IMR-90 (cell line): ENCODE measurements around the gene NR6A1. TPM values are rescaled to one million over a fixed set of nuclear protein-coding genes. Genes with fewer than 3 reads are reported as not detected.

Experiments
- ATAC-seq: fragments of 200-7000 bp; cut with Tn5 transposase; 2 replicates; pipeline ENCODE4 v1.9.1; 2020; ENCODE audit warnings: low read depth, mild to moderate bottlenecking, moderate library complexity
- BruUV-seq: library from RNA; stranded (reverse); fragments of 400-500 nt; replicated peaks from 2 replicates; lab custom pipeline; 2021; lab: Mats Ljungman, UMichigan
- CTCF ChIA-PET: fragments of 300-600 bp; formaldehyde crosslinking; extraction: SDS; loops from one replicate; lab custom pipeline; 2021; ENCODE audit warnings: antibody characterized with exemption; lab: Yijun Ruan, JAX
- POLR2A ChIA-PET: fragments of 300-600 bp; sonication (Branson Sonifier 250); formaldehyde crosslinking; loops from one replicate; lab custom pipeline; 2022; ENCODE audit warnings: antibody characterized with exemption; ENCODE audit not compliant: unreplicated experiment; lab: Charles Lee
- DNase-seq: peaks from one replicate; pipeline ENCODE4 v3.0.0; 2013
- H2AFZ ChIP-seq: replicated peaks from 2 replicates; pipeline ENCODE3; 2013; ENCODE audit warnings: low read length, mild to moderate bottlenecking; ENCODE audit not compliant: poor library complexity
- H2AK5ac ChIP-seq: 2 replicates; pipeline ENCODE4 v1.6.1; 2013; ENCODE audit warnings: low read depth, low read length, inconsistent platforms
- H2AK9ac ChIP-seq: replicated peaks from 2 replicates; pipeline ENCODE3; 2013; ENCODE audit warnings: mild to moderate bottlenecking, low read depth, low read length, moderate library complexity; ENCODE audit not compliant: poor library complexity
- H2BK120ac ChIP-seq: 2 replicates; pipeline ENCODE4 v1.6.1; 2013; ENCODE audit warnings: low read depth, low read length, inconsistent platforms
- H2BK15ac ChIP-seq: 3 replicates; pipeline ENCODE4 v1.6.1; 2013; ENCODE audit warnings: low read depth, low read length, inconsistent platforms
- H2BK20ac ChIP-seq: 2 replicates; pipeline ENCODE4 v1.6.1; 2013; ENCODE audit warnings: low read depth, mild to moderate bottlenecking, inconsistent platforms, low read length, moderate library complexity
- H2BK5ac ChIP-seq: 2 replicates; pipeline ENCODE4 v1.6.1; 2013; ENCODE audit warnings: mild to moderate bottlenecking, low read depth, low read length, inconsistent platforms; ENCODE audit not compliant: poor library complexity, severe bottlenecking
- H3K14ac ChIP-seq: replicated peaks from 2 replicates; pipeline ENCODE4 v1.6.1; 2013; ENCODE audit warnings: low read depth, low read length, inconsistent platforms
- H3K18ac ChIP-seq: 2 replicates; pipeline ENCODE4 v1.6.1; 2013; ENCODE audit warnings: low read depth, low read length, control low read depth
- H3K23ac ChIP-seq: 2 replicates; pipeline ENCODE4 v1.6.1; 2013; ENCODE audit warnings: low read depth, low read length, inconsistent platforms
- H3K27ac ChIP-seq: 2 replicates; pipeline ENCODE4 v1.5.1; 2013; ENCODE audit warnings: mild to moderate bottlenecking, control low read depth, low read length; ENCODE audit not compliant: insufficient read depth
- H3K27me3 ChIP-seq: 2 replicates; pipeline ENCODE4 v1.6.1; 2013; ENCODE audit warnings: low read length; ENCODE audit not compliant: control insufficient read depth, insufficient read depth
- H3K36me3 ChIP-seq: 2 replicates; pipeline ENCODE4 v1.6.1; 2013; ENCODE audit warnings: low read length, mixed read lengths; ENCODE audit not compliant: control insufficient read depth, insufficient read depth
- H3K4ac ChIP-seq: 2 replicates; pipeline ENCODE4 v1.6.1; 2013; ENCODE audit warnings: low read depth, low read length, inconsistent platforms
- H3K4me1 ChIP-seq: 2 replicates; pipeline ENCODE4 v1.6.1; 2013; ENCODE audit warnings: low read length, mixed read lengths; ENCODE audit not compliant: control insufficient read depth, insufficient read depth
- H3K4me2 ChIP-seq: 2 replicates; pipeline ENCODE4 v1.6.1; 2013; ENCODE audit warnings: low read depth, mild to moderate bottlenecking, control low read depth, low read length, moderate library complexity
- H3K4me3 ChIP-seq: 2 replicates; pipeline ENCODE4 v1.5.1; 2013; ENCODE audit warnings: low read depth, mild to moderate bottlenecking, control low read depth, low read length, moderate library complexity; ENCODE audit not compliant: insufficient read depth
- H3K56ac ChIP-seq: 2 replicates; pipeline ENCODE4 v1.6.1; 2013; ENCODE audit warnings: low read length, inconsistent platforms; ENCODE audit not compliant: insufficient read depth; ENCODE audit errors: extremely low read depth
- H3K79me1 ChIP-seq, 2 experiments: 2 replicates each; pipeline ENCODE4 v1.6.1; 2013; ENCODE audit warnings: low read length in 2 of 2, inconsistent platforms in 1 of 2, low read depth in 1 of 2
- H3K9ac ChIP-seq: 2 replicates; pipeline ENCODE4 v1.6.1; 2013; ENCODE audit warnings: low read depth, low read length, control low read depth
- H3K9me1 ChIP-seq: 2 replicates; pipeline ENCODE4 v1.6.1; 2013; ENCODE audit warnings: low read length, inconsistent platforms; ENCODE audit not compliant: insufficient read depth
- H3K9me3 ChIP-seq: 2 replicates; pipeline ENCODE4 v1.6.1; 2013; ENCODE audit warnings: low read length; ENCODE audit not compliant: control insufficient read depth, insufficient read depth
- H4K20me1 ChIP-seq: 2 replicates; pipeline ENCODE4 v1.6.1; 2013; ENCODE audit warnings: low read length, inconsistent platforms; ENCODE audit not compliant: insufficient read depth
- H4K5ac ChIP-seq: 2 replicates; pipeline ENCODE4 v1.6.1; 2013; ENCODE audit warnings: mild to moderate bottlenecking, low read depth, low read length, control low read depth
- H4K8ac ChIP-seq, 2 experiments: 2 replicates each; pipeline ENCODE4 v1.6.1; 2013; ENCODE audit warnings: low read depth in 2 of 2, low read length in 2 of 2, control low read depth in 1 of 2, inconsistent platforms in 1 of 2
- H4K91ac ChIP-seq: 2 replicates; pipeline ENCODE4 v1.6.1; 2013; ENCODE audit warnings: low read depth, low read length, inconsistent platforms; ENCODE audit not compliant: insufficient read depth
- BHLHE40 ChIP-seq: fragments of 150-350 bp; IDR thresholded peaks from 2 replicates; pipeline ENCODE4 v1.6.1; 2016; ENCODE audit warnings: mild to moderate bottlenecking, low read depth, low read length
- CEBPB ChIP-seq: IDR thresholded peaks from 2 replicates; pipeline ENCODE4 v1.6.1; 2012; ENCODE audit warnings: low read depth, low read length, improper control_type of control experiment
- CHD1 ChIP-seq: IDR thresholded peaks from 2 replicates; pipeline ENCODE4 v1.6.1; 2012; ENCODE audit warnings: low read depth, low read length, improper control_type of control experiment
- FOS ChIP-seq: fragments of 150-350 bp; IDR thresholded peaks from 2 replicates; pipeline ENCODE4 v1.6.1; 2016; ENCODE audit warnings: low read depth, low read length
- MAFK ChIP-seq: IDR thresholded peaks from 2 replicates; pipeline ENCODE4 v1.6.1; 2012; ENCODE audit warnings: low read depth, low read length, improper control_type of control experiment
- MAZ ChIP-seq: IDR thresholded peaks from 2 replicates; pipeline ENCODE4 v1.6.1; 2012; ENCODE audit warnings: low read depth, mild to moderate bottlenecking, low read length, improper control_type of control experiment, moderate library complexity, borderline replicate concordance
- MXI1 ChIP-seq: IDR thresholded peaks from 2 replicates; pipeline ENCODE4 v1.6.1; 2012; ENCODE audit warnings: low read depth, mild to moderate bottlenecking, low read length, moderate library complexity, borderline replicate concordance
- NFE2L2 ChIP-seq: fragments of 150-350 bp; IDR thresholded peaks from 2 replicates; pipeline ENCODE4 v1.6.1; 2016; ENCODE audit warnings: low read depth, mild to moderate bottlenecking, low read length
- POLR2A ChIP-seq: IDR thresholded peaks from 2 replicates; pipeline ENCODE4 v1.6.1; 2012; ENCODE audit warnings: mild to moderate bottlenecking, low read depth, low read length
- RAD21 ChIP-seq: IDR thresholded peaks from 2 replicates; pipeline ENCODE4 v1.6.1; 2012; ENCODE audit warnings: low read length, improper control_type of control experiment
- RCOR1 ChIP-seq: IDR thresholded peaks from 2 replicates; pipeline ENCODE4 v1.6.1; 2012; ENCODE audit warnings: mild to moderate bottlenecking, low read length, improper control_type of control experiment; ENCODE audit not compliant: insufficient replicate concordance
- RFX5 ChIP-seq: IDR thresholded peaks from 2 replicates; pipeline ENCODE4 v1.8.0; 2012; ENCODE audit warnings: low read depth, mild to moderate bottlenecking, low read length, moderate library complexity
- WGBS, 2 experiments: methylation state at CpG; one replicate each; pipeline versions ENCODE4 v1.1.5 to v1.1.7; 2013; ENCODE audit warnings: missing lambda C conversion rate in 2 of 2; ENCODE audit not compliant: insufficient read length in 1 of 2; ENCODE audit errors: extremely low coverage in 2 of 2; 5-methylcytosine and 5-hydroxymethylcytosine counted together
- dilution Hi-C: fragments of 300-500 bp; cut with HindIII; formaldehyde crosslinking; loops from one replicate; pipeline ENCODE4 v1.14.3; 2018; ENCODE audit warnings: low sequenced_read_pairs; ENCODE audit not compliant: unreplicated experiment
- in situ Hi-C: fragments of 300-500 bp; cut with MboI; formaldehyde crosslinking; loops from 3 replicates; pipeline ENCODE4 v1.14.3; 2019; ENCODE audit warnings: low sequenced_read_pairs, inconsistent platforms, mixed read lengths
- intact Hi-C: fragments of 100-400 bp; cut with micrococcal nuclease; formaldehyde crosslinking; loops from 2 replicates; pipeline ENCODE4 v1.10.0; 2022
- polyA plus RNA-seq, 3 experiments: library from polyadenylated mRNA; depleted of rRNA; stranded (reverse); fragments of >200 nt; gene quantifications; 2 replicates each; pipeline ENCODE4 v1.2.3, GENCODE V29; 2012; ENCODE audit warnings: low replicate concordance in 1 of 3
- total RNA-seq: library from RNA; depleted of rRNA; stranded (reverse); fragments of >200 nt; gene quantifications from 2 replicates; pipeline ENCODE4 v1.2.3, GENCODE V29; 2012
- TF ChIP-seq, protein P1 (sequence below): fragments of 150-350 bp; IDR thresholded peaks from 2 replicates; pipeline ENCODE4 v1.6.1; 2017; ENCODE audit warnings: mild to moderate bottlenecking, antibody characterized with exemption, low read length, low read depth
- TF ChIP-seq, protein P2 (sequence below): fragments of 150-350 bp; IDR thresholded peaks from 2 replicates; pipeline ENCODE4 v1.6.1; 2016; ENCODE audit warnings: low read depth, mild to moderate bottlenecking, low read length, moderate library complexity, borderline replicate concordance
- TF ChIP-seq, protein P3 (sequence below): conservative IDR thresholded peaks from 2 replicates; pipeline ENCODE4 v1.5.1; 2012; ENCODE audit warnings: mild to moderate bottlenecking, low read depth, low read length, improper control_type of control experiment

Gene NR6A1
- total and polyA plus RNA-seq, 2 of the 4 experiments (the other 2 are of a cell fraction) = 0.14 to 0.36 TPM

DNA sequence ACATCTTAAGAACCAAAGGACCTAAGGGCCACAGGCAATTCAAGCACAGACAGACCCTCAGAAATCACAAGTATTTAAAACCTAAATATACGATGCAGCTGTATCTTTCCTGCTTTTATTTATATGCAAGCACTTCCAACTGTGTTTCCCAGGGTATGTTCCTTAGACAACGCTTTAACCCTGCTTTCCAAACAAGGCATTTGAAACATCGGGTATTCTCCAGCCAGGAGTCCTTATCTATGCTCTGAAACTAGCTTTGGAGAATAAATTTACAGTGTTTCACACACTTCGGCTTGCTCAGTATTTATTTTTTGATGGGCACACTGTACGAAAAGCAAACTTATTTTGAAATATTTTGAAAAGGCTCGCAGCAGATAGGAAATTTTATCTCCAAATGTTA lies 13.5 kb downstream of the NR6A1 start:
- H3K27ac ChIP-seq = no peak overlapping the region
- no peak overlapping the region for H4K91ac ChIP-seq
- no peak overlapping the region for H4K8ac ChIP-seq
- no peak overlapping the region for H2BK120ac ChIP-seq
- H2BK15ac ChIP-seq = no peak overlapping the region
- 83% methylated on average over 2 of the region's 6 CpGs; no CpG with 5 or more reads in 1 of the 2 experiments for WGBS, 2 experiments
- no peaks in the 10 kb centered on the region for H3K79me1 ChIP-seq
- dilution Hi-C loops = no loop called here
- TF ChIP-seq POLR2A (no peak), MAFK (no peak), MAZ (no peak), RFX5 (no peak), BHLHE40 (no peak), NFE2L2 (no peak), RAD21 (no peak), CEBPB (no peak), FOS (no peak), CHD1 (no peak), RCOR1 (no peak), MXI1 (no peak)
- TF ChIP-seq, protein P1, sequence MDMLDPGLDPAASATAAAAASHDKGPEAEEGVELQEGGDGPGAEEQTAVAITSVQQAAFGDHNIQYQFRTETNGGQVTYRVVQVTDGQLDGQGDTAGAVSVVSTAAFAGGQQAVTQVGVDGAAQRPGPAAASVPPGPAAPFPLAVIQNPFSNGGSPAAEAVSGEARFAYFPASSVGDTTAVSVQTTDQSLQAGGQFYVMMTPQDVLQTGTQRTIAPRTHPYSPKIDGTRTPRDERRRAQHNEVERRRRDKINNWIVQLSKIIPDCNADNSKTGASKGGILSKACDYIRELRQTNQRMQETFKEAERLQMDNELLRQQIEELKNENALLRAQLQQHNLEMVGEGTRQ = no peak
- TF ChIP-seq, protein P2, sequence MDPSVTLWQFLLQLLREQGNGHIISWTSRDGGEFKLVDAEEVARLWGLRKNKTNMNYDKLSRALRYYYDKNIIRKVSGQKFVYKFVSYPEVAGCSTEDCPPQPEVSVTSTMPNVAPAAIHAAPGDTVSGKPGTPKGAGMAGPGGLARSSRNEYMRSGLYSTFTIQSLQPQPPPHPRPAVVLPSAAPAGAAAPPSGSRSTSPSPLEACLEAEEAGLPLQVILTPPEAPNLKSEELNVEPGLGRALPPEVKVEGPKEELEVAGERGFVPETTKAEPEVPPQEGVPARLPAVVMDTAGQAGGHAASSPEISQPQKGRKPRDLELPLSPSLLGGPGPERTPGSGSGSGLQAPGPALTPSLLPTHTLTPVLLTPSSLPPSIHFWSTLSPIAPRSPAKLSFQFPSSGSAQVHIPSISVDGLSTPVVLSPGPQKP = no peak
- TF ChIP-seq, protein P3, sequence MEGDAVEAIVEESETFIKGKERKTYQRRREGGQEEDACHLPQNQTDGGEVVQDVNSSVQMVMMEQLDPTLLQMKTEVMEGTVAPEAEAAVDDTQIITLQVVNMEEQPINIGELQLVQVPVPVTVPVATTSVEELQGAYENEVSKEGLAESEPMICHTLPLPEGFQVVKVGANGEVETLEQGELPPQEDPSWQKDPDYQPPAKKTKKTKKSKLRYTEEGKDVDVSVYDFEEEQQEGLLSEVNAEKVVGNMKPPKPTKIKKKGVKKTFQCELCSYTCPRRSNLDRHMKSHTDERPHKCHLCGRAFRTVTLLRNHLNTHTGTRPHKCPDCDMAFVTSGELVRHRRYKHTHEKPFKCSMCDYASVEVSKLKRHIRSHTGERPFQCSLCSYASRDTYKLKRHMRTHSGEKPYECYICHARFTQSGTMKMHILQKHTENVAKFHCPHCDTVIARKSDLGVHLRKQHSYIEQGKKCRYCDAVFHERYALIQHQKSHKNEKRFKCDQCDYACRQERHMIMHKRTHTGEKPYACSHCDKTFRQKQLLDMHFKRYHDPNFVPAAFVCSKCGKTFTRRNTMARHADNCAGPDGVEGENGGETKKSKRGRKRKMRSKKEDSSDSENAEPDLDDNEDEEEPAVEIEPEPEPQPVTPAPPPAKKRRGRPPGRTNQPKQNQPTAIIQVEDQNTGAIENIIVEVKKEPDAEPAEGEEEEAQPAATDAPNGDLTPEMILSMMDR = no peak
- no peak overlapping the region for H3K14ac ChIP-seq
- H3K36me3 ChIP-seq = no peaks in the 10 kb centered on the region
- H2AK9ac ChIP-seq = no peak overlapping the region
- no peak overlapping the region for H3K4ac ChIP-seq
- no peaks in the 10 kb centered on the region for H3K9me3 ChIP-seq
- ATAC-seq (no peak), DNase-seq (no peak)
- no TSS peak for BruUV-seq
- intact Hi-C loops = no loop called here
- no peak overlapping the region for H3K18ac ChIP-seq
- H2BK20ac ChIP-seq = no peak overlapping the region
- H3K9me1 ChIP-seq = no peaks in the 10 kb centered on the region
- H3K4me3 ChIP-seq = no peak overlapping the region
- ChIA-PET POLR2A (no interaction called here), CTCF (interaction anchor here (0.8 to 1.0 kb wide), 2 partner anchors 46 to 239 kb away, joined by 3 read pairs; no protein-coding TSS in a partner anchor)
- no peak overlapping the region for H2AK5ac ChIP-seq
- no peak overlapping the region for H2AFZ ChIP-seq
- H2BK5ac ChIP-seq = no peak overlapping the region
- H4K20me1 ChIP-seq = no peaks in the 10 kb centered on the region
- H3K4me2 ChIP-seq = no peak overlapping the region
- no peak overlapping the region for H4K5ac ChIP-seq
- no peak overlapping the region for H3K9ac ChIP-seq
- no peak overlapping the region for H3K56ac ChIP-seq
- H3K27me3 ChIP-seq = peaks cover 47% of the 10 kb centered on the region
- H3K23ac ChIP-seq = no peak overlapping the region
- peaks cover 5% of the 10 kb centered on the region; the same call in 1 of the 2 replicates for H3K4me1 ChIP-seq
- in situ Hi-C loops = loop anchor here (10.0 kb wide), 1 partner anchor 343 kb away; the partner anchor contains the start of gene PSMB7
